Breast epithelium (tissue), 3 donors: Measurements from ENCODE around the gene CAMTA1.

ENCODE experiments used
- POLR2A ChIP-seq: fragments of 450-650 bp; IDR thresholded peaks from one replicate; pipeline ENCODE4 v1.6.1; 2016; ENCODE audit warnings: antibody characterized with exemption, mild to moderate bottlenecking, moderate library complexity
- POLR2AphosphoS5 ChIP-seq, 3 donors: sonication (generic); formaldehyde crosslinking; IDR thresholded peaks; one replicate each; pipeline ENCODE4 v1.6.1; 2017; ENCODE audit warnings: antibody characterized with exemption in 3 of 3
- TF ChIP-seq, protein P1 (sequence below), 3 donors: fragments of 450-650 bp; IDR thresholded peaks; one replicate each; pipeline ENCODE4 v1.5.1; 2016 to 2017; ENCODE audit warnings: antibody characterized with exemption in 3 of 3, mild to moderate bottlenecking in 3 of 3, moderate library complexity in 3 of 3

- TF ChIP-seq POLR2AphosphoS5 (IDR thresholded peaks at IDR 0.05) (no peak), POLR2A (no peak)
- TF ChIP-seq, protein P1, sequence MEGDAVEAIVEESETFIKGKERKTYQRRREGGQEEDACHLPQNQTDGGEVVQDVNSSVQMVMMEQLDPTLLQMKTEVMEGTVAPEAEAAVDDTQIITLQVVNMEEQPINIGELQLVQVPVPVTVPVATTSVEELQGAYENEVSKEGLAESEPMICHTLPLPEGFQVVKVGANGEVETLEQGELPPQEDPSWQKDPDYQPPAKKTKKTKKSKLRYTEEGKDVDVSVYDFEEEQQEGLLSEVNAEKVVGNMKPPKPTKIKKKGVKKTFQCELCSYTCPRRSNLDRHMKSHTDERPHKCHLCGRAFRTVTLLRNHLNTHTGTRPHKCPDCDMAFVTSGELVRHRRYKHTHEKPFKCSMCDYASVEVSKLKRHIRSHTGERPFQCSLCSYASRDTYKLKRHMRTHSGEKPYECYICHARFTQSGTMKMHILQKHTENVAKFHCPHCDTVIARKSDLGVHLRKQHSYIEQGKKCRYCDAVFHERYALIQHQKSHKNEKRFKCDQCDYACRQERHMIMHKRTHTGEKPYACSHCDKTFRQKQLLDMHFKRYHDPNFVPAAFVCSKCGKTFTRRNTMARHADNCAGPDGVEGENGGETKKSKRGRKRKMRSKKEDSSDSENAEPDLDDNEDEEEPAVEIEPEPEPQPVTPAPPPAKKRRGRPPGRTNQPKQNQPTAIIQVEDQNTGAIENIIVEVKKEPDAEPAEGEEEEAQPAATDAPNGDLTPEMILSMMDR (IDR thresholded peaks at IDR 0.05): no peak
These were observed 704.3 kb downstream of the CAMTA1 start for GRCh38 chr1:7489586-7489985.
